Transverse colon (tissue), 4 donors: Measurements from ENCODE around the gene TTR.

Experiments used
- POLR2AphosphoS5 ChIP-seq, 3 donors: sonication (generic); formaldehyde crosslinking; IDR thresholded peaks; one replicate each; pipeline ENCODE4 v1.6.1; 2016; ENCODE audit warnings: antibody characterized with exemption in 3 of 3
- TF ChIP-seq, protein P1 (sequence below), 5 experiments: fragments of 200-600 bp in 3 of 5; fragments of 450-650 bp in 2 of 5; sonication (generic) in 3 of 5; IDR thresholded peaks; 1 replicate in 2 of 5; 2 replicates in 3 of 5; pipeline ENCODE4 v1.5.1; 2016 to 2017; ENCODE audit warnings: antibody characterized with exemption in 5 of 5, inconsistent platforms in 3 of 5, mild to moderate bottlenecking in 2 of 5, moderate library complexity in 1 of 5

DNA sequence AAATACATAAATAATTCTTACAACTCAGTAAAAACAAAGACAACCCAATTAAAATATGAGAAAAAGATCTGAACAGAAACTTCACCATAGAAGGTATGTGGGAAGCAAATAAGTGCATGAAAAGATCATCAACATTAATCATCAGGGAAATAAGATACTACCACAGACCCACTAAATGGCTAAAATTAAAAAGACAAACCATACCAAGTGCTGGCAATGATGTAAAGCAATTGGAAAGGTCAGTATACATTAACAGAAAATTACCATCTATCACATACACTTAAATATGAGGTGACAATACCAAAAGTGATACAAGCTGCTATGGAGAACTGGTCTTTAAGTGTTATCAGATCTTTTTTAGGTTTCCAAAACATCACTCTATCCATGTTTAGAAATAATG lies 44.7 kb downstream of the TTR start:
- TF ChIP-seq, protein P1, sequence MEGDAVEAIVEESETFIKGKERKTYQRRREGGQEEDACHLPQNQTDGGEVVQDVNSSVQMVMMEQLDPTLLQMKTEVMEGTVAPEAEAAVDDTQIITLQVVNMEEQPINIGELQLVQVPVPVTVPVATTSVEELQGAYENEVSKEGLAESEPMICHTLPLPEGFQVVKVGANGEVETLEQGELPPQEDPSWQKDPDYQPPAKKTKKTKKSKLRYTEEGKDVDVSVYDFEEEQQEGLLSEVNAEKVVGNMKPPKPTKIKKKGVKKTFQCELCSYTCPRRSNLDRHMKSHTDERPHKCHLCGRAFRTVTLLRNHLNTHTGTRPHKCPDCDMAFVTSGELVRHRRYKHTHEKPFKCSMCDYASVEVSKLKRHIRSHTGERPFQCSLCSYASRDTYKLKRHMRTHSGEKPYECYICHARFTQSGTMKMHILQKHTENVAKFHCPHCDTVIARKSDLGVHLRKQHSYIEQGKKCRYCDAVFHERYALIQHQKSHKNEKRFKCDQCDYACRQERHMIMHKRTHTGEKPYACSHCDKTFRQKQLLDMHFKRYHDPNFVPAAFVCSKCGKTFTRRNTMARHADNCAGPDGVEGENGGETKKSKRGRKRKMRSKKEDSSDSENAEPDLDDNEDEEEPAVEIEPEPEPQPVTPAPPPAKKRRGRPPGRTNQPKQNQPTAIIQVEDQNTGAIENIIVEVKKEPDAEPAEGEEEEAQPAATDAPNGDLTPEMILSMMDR (IDR thresholded peaks at IDR 0.05): no peak
- no peak for TF ChIP-seq POLR2AphosphoS5 (IDR thresholded peaks at IDR 0.05)
